Stimulated activated naive CD8-positive, alpha-beta T cell treated with anti-CD3 and anti-CD28 coated beads, Interleukin-15, Interleukin-2, amounts not matched to agents 100 ng/mL and 50 ng/mL, for 24 hours (primary cell): ENCODE measurements around the gene OR7A17.

Source experiments
- H3K27ac Mint-ChIP-seq: one replicate; pipeline ENCODE4 v1.8.0; 2021; ENCODE audit warnings: mild to moderate bottlenecking, mixed read lengths
- H3K27me3 Mint-ChIP-seq: one replicate; pipeline ENCODE4 v1.8.0; 2021; ENCODE audit warnings: mixed read lengths
- H3K36me3 Mint-ChIP-seq: one replicate; pipeline ENCODE4 v1.8.0; 2021; ENCODE audit warnings: low read depth, mixed read lengths
- H3K4me1 Mint-ChIP-seq: one replicate; pipeline ENCODE4 v1.8.0; 2021; ENCODE audit warnings: low read depth, mixed read lengths
- H3K4me3 Mint-ChIP-seq: one replicate; pipeline ENCODE4 v1.8.0; 2021; ENCODE audit warnings: mild to moderate bottlenecking, mixed read lengths
- H3K9me3 Mint-ChIP-seq: one replicate; pipeline ENCODE4 v1.8.0; 2021; ENCODE audit warnings: mixed read lengths

OR7A17 gene

DNA sequence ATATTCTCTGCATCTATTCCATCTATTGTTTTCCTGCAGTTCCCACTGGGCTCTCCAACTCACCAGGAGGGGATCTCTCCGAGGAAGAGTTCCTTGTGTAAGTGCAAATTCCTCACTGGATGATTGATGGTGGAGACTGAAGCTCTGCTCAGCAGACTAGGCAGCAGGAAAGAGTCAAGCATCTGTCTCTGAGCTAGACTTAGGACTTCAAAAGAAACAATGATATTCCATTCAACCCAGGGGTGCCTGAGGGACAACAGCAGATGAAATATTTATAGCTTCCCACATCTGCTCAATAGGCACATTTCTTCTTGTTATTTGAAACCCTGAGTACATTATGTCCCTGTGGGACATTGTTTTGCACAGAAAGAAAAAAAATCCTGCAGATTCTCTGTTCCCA lies 50.9 kb downstream of the OR7A17 start, which contains the start of the genes OR7A5 and OR7C1:
OR7A5 (minus strand) TSS at position 175 of the 400 bp plus-strand sequence. CDS start 6,944 bp downstream, outside the sequence.
OR7C1 (minus strand) TSS at position 175 of the 400 bp plus-strand sequence. CDS start 35,049 bp downstream, outside the sequence.
- H3K9me3 Mint-ChIP-seq: no peaks in the 10 kb centered on the region
- no peak within 1 kb of the TSS for H3K27ac Mint-ChIP-seq
- H3K36me3 Mint-ChIP-seq: no peaks in the 10 kb centered on the region
- no peaks in the 10 kb centered on the region for H3K4me1 Mint-ChIP-seq
- H3K4me3 Mint-ChIP-seq: no peak within 1 kb of the TSS
- no peaks in the 10 kb centered on the region for H3K27me3 Mint-ChIP-seq

GRCh38 chr19:14830702-14831101 lies 55.2 kb downstream of the OR7A17 start:
- H3K27me3 Mint-ChIP-seq: peaks cover 18% of the 10 kb centered on the region
- no peaks in the 10 kb centered on the region for H3K4me1 Mint-ChIP-seq
- H3K36me3 Mint-ChIP-seq: no peaks in the 10 kb centered on the region
- no peak overlapping the region for H3K27ac Mint-ChIP-seq
- H3K9me3 Mint-ChIP-seq: no peaks in the 10 kb centered on the region
- no peak overlapping the region for H3K4me3 Mint-ChIP-seq
